IMR-90 (cell line): ENCODE measurements around the gene BBS7.

Experiments
- CEBPB ChIP-seq: IDR thresholded peaks from 2 replicates; pipeline ENCODE4 v1.6.1; 2012; ENCODE audit warnings: low read depth, low read length, improper control_type of control experiment
- CTCF ChIP-seq: conservative IDR thresholded peaks from 2 replicates; pipeline ENCODE4 v1.5.1; 2012; ENCODE audit warnings: mild to moderate bottlenecking, low read depth, low read length, improper control_type of control experiment
- ELK1 ChIP-seq: fragments of 150-350 bp; IDR thresholded peaks from 2 replicates; pipeline ENCODE4 v1.6.1; 2016; ENCODE audit warnings: low read depth, mild to moderate bottlenecking, low read length, moderate library complexity, borderline replicate concordance
- MAFK ChIP-seq: IDR thresholded peaks from 2 replicates; pipeline ENCODE4 v1.6.1; 2012; ENCODE audit warnings: low read depth, low read length, improper control_type of control experiment
- POLR2A ChIP-seq: IDR thresholded peaks from 2 replicates; pipeline ENCODE4 v1.6.1; 2012; ENCODE audit warnings: mild to moderate bottlenecking, low read depth, low read length
- RAD21 ChIP-seq: IDR thresholded peaks from 2 replicates; pipeline ENCODE4 v1.6.1; 2012; ENCODE audit warnings: low read length, improper control_type of control experiment

- TF ChIP-seq POLR2A (no peak), CTCF (no peak), CEBPB (no peak), ELK1 (no peak), MAFK (no peak), RAD21 (no peak)
These were observed 84.1 kb downstream of the BBS7 start for GRCh38 chr4:121786221-121786620.
